Measurements from ENCODE around the gene VWA3B.
"Not testable (repeated sequence)": the region's sequence is repeated elsewhere in the genome, so short reads cannot be mapped to it uniquely, and the experiment has no call there.

VWA3B gene

GRCh38 chr2:98247383-98247782 is 160.4 kb downstream of the VWA3B start:
- DNase-seq (no peak), ATAC-seq (no peak)

DNA sequence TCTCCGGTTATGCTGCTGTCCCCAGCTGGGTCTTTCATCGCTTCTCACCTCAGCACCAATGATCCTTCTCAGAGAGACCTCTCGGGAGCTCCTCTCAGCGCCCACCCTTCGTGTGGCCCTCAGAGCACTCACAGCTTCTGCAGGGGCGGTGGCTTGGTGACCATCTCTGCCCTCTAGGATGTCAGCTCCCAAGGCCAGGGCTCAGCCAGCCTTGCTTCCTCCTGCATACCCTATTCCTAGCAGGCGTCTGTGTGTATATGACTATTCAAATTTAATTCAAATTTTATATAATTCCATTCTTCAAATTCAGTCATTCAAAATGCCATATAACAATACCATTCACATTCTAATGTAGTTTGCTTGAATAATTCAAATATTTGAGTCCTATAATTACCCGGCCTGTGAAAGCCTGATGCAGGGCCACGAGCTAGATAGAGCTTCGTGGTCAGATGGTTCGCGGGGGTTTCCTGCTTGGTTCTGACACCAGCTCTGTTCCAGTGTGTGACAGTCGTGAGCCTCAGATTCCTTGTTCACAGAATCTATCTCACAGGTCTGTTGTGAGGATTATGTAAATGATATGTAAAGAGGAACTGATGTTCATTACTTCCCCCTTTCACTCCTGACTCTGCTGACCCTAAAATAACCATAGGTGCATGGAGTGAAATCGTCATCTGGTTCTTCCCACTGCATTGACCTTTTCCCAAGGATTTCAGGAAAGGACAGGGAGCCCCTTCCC is 165.2 kb downstream of the VWA3B start:
- ATAC-seq (no peak), DNase-seq (no peak)

DNA sequence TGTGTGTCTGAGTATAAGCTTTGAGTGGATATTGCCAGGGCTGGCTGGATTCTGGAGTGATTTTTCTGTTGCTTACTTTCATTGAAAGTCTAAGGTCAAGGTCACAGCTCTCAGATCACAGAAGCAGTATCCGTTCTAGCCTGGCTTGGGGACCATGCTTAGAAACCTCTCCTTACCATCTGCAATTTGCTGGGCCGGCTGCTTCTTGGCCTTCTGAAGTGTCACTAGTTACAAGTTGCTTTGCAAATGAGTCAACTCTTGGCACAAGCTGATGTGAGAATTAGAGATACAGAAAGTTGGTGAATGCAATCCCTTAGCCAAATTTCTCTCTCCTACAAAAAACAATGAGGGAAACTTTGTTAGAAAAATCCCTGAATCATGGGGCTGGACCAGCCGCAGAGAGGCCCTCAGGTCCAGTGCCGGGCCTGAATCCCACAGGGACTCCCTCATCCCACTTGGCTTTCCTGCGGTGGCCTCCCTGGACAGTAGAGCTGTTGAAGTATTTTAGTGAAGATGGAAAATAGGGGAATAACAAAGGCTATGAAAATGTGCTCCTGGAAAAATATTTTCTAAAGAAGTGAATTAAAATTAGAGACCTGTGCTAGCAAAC is 166.6 kb downstream of the VWA3B start:
- DNase-seq (no peak), ATAC-seq (no peak)

GRCh38 chr2:98254504-98255059 is 167.6 kb downstream of the VWA3B start:
- no peak for DNase-seq
- no peak for ATAC-seq

- ATAC-seq, result no peak
- DNase-seq, result no peak
Observed at GRCh38 chr2:98258906-98259305, 171.9 kb downstream of the VWA3B start.

DNA sequence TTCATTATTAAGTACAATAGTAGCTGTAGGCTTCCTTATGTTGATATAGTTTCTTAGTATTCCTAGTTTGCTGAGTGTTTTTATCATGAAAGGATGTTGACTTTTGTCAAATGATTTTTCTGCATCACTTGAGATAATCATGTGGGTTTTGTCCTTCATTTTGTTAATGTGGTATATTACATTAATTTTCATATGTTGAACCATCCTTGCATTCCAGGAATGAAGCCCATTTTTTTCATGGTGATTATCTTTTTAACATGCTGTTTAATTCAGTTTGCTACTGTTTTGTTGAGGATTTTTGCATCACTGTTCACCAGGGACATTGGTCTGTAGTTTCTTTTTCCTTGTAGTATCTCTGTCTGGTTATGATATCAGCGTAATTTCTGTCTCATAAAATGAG is 176.4 kb downstream of the VWA3B start:
- ATAC-seq (no peak), DNase-seq (no peak)

GRCh38 chr2:98268225-98268624 is 181.3 kb downstream of the VWA3B start:
- ATAC-seq, DNase-seq: not testable (repeated sequence)

GRCh38 chr2:98269274-98269673 is 182.3 kb downstream of the VWA3B start:
- no peak for DNase-seq
- ATAC-seq, result peak; percentile 23

- ATAC-seq, result no peak
- DNase-seq, result no peak
Observed at GRCh38 chr2:98269830-98270229, 182.9 kb downstream of the VWA3B start.

- DNase-seq (no peak), ATAC-seq (no peak)
Observed at GRCh38 chr2:98277162-98277859, 190.3 kb downstream of the VWA3B start.

- no peak for DNase-seq
- no peak for ATAC-seq
Observed at GRCh38 chr2:98278074-98278473, 191.1 kb downstream of the VWA3B start.

GRCh38 chr2:98280376-98281102 is 193.6 kb downstream of the VWA3B start:
- ATAC-seq (no peak), DNase-seq (no peak)

DNA sequence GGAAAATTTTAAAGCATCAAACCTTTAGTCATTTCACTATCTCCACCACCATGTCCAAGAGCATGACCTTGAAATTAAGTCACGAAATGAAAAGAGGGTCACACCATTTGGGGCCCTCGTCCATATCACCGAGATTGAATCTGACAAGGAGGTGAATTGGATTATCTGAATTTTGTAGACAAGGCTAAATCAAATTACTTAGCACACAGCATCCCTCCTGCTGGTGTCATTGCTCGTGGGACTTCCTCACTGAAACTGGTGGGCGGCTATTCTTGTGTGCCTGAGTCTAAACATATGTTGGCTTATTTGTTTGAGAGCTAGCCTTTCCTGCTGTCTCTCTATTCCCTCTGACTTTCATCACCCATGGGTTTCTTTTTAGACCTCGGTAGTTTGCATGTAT is 194.6 kb downstream of the VWA3B start:
- DNase-seq (no peak), ATAC-seq (no peak)

DNA sequence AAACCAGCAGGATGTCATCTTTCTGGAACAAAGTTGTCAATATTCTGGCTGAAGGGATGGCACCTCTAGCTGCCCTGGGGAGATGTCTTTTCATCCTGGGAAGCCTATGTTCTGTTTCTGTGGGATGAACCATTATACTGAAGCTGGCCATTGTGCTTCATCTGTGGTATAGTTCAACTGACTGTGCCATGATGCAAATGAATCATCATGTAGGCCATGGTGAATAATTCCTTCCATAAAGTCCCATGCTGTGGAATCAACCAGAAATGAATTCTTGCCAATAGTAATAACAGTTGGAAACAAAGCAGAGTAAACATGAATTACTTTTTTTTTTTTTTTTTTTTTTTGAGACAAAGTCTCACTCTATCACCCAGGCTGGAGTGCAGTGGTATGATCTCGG is 195.1 kb downstream of the VWA3B start:
- DNase-seq (no peak), ATAC-seq (no peak)

- ATAC-seq (no peak), DNase-seq (no peak)
Observed at GRCh38 chr2:98293030-98293429, 206.1 kb downstream of the VWA3B start.

DNA sequence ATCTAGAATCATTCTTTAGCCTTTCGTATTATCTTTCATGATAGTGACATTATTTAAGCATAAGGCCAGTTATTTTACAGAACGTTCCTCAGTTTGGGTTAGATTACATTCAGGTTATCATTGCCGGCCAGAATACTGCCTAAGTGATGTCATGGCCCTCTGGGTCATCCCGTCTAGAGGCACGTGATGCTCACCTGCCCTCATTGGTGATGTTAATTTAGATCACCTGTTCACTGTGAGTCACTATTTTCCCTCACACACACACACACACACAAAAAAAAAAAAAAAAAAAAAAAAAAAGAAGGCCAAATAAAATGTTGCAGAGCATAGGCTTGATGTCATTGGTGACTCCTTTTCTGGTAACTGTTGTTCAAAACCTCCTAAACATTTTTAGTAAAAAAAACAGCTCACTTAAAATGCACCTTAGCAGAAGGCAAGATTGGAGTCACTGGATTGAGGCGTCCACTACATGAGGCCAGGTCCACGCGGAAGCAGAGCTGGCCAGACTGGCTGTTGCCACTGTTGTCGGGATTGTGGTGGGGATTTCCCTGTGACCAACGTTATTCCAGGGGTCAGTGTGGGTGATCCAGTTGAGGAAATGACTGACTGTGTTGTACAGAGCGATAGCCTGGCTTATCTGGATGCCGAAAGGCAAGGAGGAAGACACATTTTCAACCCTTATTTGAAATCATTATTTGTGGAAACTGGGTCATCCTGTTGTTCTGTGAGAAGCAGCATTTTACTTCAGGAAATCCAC is 207.1 kb downstream of the VWA3B start:
- ATAC-seq (no peak), DNase-seq (no peak)

- ATAC-seq (no peak), DNase-seq (no peak)
Observed at GRCh38 chr2:98294711-98295110, 207.7 kb downstream of the VWA3B start.

- no peak for ATAC-seq
- DNase-seq, result no peak
Observed at GRCh38 chr2:98295275-98295674, 208.3 kb downstream of the VWA3B start.

DNA sequence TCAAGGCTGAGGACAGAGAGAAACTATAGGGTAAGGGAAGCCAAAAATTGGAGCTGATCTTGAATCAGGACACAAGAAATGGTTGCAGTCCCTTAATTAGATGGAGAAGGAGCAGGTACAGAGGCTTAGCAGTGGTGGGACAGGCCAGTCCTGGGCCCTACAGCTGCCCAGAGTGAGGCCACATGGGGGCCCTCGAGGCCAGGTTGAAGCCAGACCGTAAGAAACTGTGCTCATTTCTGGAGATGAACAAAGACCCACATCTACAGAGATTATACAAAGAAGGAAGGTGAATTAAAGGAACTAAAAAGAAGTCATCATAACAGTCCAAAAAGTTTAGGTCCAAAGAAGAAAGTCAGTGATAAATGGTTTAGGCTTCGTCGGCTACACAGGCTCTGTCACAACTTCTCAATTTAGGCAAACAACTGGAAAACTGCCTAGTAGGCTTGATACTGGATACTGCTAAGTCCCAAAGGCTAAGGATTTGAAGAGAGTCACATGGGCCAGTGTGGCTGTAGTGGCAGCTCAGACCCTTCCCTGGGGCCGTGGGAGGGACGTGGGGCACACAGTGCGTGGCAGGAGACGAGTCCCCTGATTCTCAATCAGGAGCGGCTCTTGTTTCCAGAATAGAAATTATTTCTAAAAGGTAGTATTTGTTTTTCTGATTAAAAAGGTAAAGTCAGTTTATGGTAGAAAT is 208.9 kb downstream of the VWA3B start:
- DNase-seq (no peak), ATAC-seq (no peak)

GRCh38 chr2:98296440-98296839 is 209.5 kb downstream of the VWA3B start:
- DNase-seq (no peak), ATAC-seq (no peak)

Data from stimulated activated naive CD8-positive, alpha-beta T cell treated with anti-CD3 and anti-CD28 coated beads, Interleukin-15, Interleukin-2, amounts not matched to agents 100 U/mL and 50 U/mL, for 24 hours (primary cell).